Transverse colon (tissue), 4 donors: ENCODE data around the gene XRCC4. TPM values are rescaled to one million over a fixed set of nuclear protein-coding genes. Genes with fewer than 3 reads are reported as not detected.

Experiments used
- DNase-seq: peaks from one replicate; pipeline ENCODE4 v3.0.0-alpha.2; 2019
- H3K27ac ChIP-seq, 4 donors: fragments of 200-600 bp; sonication (generic); 2 replicates each; pipeline ENCODE4 v1.5.1; 2016 to 2018; ENCODE audit warnings: inconsistent platforms in 4 of 4
- H3K27me3 ChIP-seq: fragments of 200-600 bp; sonication (generic); 2 replicates; pipeline ENCODE4 v1.5.1; 2017; ENCODE audit warnings: inconsistent platforms
- H3K36me3 ChIP-seq, 4 donors: fragments of 200-600 bp; sonication (generic); 2 replicates each; pipeline ENCODE4 v1.5.1; 2017 to 2019; ENCODE audit warnings: inconsistent platforms in 4 of 4
- H3K4me1 ChIP-seq, 4 donors: fragments of 200-600 bp; sonication (generic); 2 replicates each; pipeline ENCODE4 v1.5.1; 2017 to 2020; ENCODE audit warnings: inconsistent platforms in 4 of 4
- H3K4me3 ChIP-seq, 4 donors: fragments of 200-600 bp; sonication (generic); 1 replicate in 1 of 4; 2 replicates in 3 of 4; pipeline versions ENCODE4 v1.5.1 to v1.6.1; 2017 to 2019; ENCODE audit warnings: inconsistent platforms in 4 of 4
- H3K9me3 ChIP-seq, 2 donors: fragments of 200-600 bp; sonication (generic); 2 replicates each; pipeline ENCODE4 v1.5.1; 2017 to 2019; ENCODE audit warnings: inconsistent platforms in 2 of 2
- CTCF ChIP-seq, 5 experiments: fragments of 200-600 bp in 3 of 5; fragments of 450-650 bp in 2 of 5; sonication (generic) in 3 of 5; IDR thresholded peaks; 1 replicate in 2 of 5; 2 replicates in 3 of 5; pipeline ENCODE4 v1.5.1; 2016 to 2017; ENCODE audit warnings: antibody characterized with exemption in 5 of 5, inconsistent platforms in 3 of 5, mild to moderate bottlenecking in 2 of 5, moderate library complexity in 1 of 5
- EP300 ChIP-seq: sonication (generic); formaldehyde crosslinking; IDR thresholded peaks from one replicate; pipeline ENCODE4 v1.6.1; 2017; ENCODE audit warnings: antibody characterized with exemption, low read depth
- POLR2A ChIP-seq: fragments of 450-650 bp; IDR thresholded peaks from one replicate; pipeline ENCODE4 v1.6.1; 2016; ENCODE audit warnings: antibody characterized with exemption, mild to moderate bottlenecking, moderate library complexity
- POLR2AphosphoS5 ChIP-seq, 3 donors: sonication (generic); formaldehyde crosslinking; IDR thresholded peaks; one replicate each; pipeline ENCODE4 v1.6.1; 2016; ENCODE audit warnings: antibody characterized with exemption in 3 of 3
- WGBS, 2 donors: methylation state at CpG; one replicate each; pipeline ENCODE4 v1.1.5; 2018; ENCODE audit warnings: low coverage in 1 of 2; 5-methylcytosine and 5-hydroxymethylcytosine counted together
- in situ Hi-C, 4 donors: fragments of 200-750 bp; cut with MboI; loops; one replicate each; pipeline versions ENCODE4 v1.15.0 to v1.15.1; 2017; ENCODE audit warnings: low sequenced_read_pairs in 3 of 4, low pct_ligation_motif_present in 1 of 4, low pct_unique_long_range_greater_than_20kb in 1 of 4
- intact Hi-C: fragments of 100-400 bp; cut with DNase I; formaldehyde crosslinking; loops from one replicate; pipeline ENCODE4 v1.15.1; 2023; ENCODE audit warnings: low total_unique reads
- total RNA-seq, 4 donors: library from RNA; depleted of rRNA; stranded (reverse); fragments of >200 nt; gene quantifications; one replicate each; pipeline ENCODE4 v1.1.0, GENCODE V29; 2016

The XRCC4 gene
- total RNA-seq, 4 donors from 2014 or later, result 0.60 to 8.1 (median 7.3) TPM; not detected in 1

GRCh38 chr5:83069096-83069799 lies 8.1 kb upstream of the XRCC4 start:
- DNase-seq, result no peak
- Histone ChIP-seq H3K27me3 (no peaks in the 10 kb centered on the region), H3K4me1 (peaks cover 0 to 17% (median 4%) of the 10 kb centered on the region in 4 donors), H3K4me3 (no peak overlapping the region), H3K27ac (no peak overlapping the region), H3K36me3 (no peaks in the 10 kb centered on the region), H3K9me3 (no peaks in the 10 kb centered on the region)
- in situ Hi-C loops (no loop called here), intact Hi-C loops (no loop called here)
- TF ChIP-seq POLR2AphosphoS5 (IDR thresholded peaks at IDR 0.05), result no peak
- no peak for TF ChIP-seq CTCF (IDR thresholded peaks at IDR 0.05)
- no peak for TF ChIP-seq POLR2A
- TF ChIP-seq EP300, result no peak
- 84 to 86% methylated on average over 2 of the region's 2 CpGs for WGBS, 2 donors

GRCh38 chr5:83071286-83072051 lies 5.9 kb upstream of the XRCC4 start:
- no peak overlapping the region for H3K27ac ChIP-seq
- whole genome bisulfite sequencing, 2 donors, result 76 to 87% methylated on average over 2 of the region's 2 CpGs
- no peak overlapping the region for H3K4me3 ChIP-seq
- in situ Hi-C loops (no loop called here), intact Hi-C loops (no loop called here)
- DNase-seq, result no peak
- no peaks in the 10 kb centered on the region for H3K27me3 ChIP-seq
- H3K4me1 ChIP-seq, result peaks cover 3 to 30% (median 12%) of the 10 kb centered on the region in 4 donors
- no peaks in the 10 kb centered on the region for H3K9me3 ChIP-seq
- no peaks in the 10 kb centered on the region for H3K36me3 ChIP-seq
- TF ChIP-seq EP300, result no peak
- no peak for TF ChIP-seq POLR2AphosphoS5 (IDR thresholded peaks at IDR 0.05)
- no peak for TF ChIP-seq POLR2A
- no peak for TF ChIP-seq CTCF (IDR thresholded peaks at IDR 0.05)

- DNase-seq, result no peak
- Histone ChIP-seq H3K9me3 (no peaks in the 10 kb centered on the region), H3K36me3 (no peaks in the 10 kb centered on the region), H3K27me3 (no peaks in the 10 kb centered on the region), H3K4me1 (peaks cover 3 to 28% (median 13%) of the 10 kb centered on the region in 4 donors), H3K27ac (no peak overlapping the region), H3K4me3 (no peak overlapping the region)
- 84% methylated on average over 5 to 6 of the region's 6 CpGs for WGBS, 2 donors
- intact Hi-C loops (no loop called here), in situ Hi-C loops (no loop called here)
- no peak for TF ChIP-seq CTCF (IDR thresholded peaks at IDR 0.05)
- TF ChIP-seq EP300, result no peak
- no peak for TF ChIP-seq POLR2AphosphoS5 (IDR thresholded peaks at IDR 0.05)
- TF ChIP-seq POLR2A, result no peak
These were observed 4.4 kb upstream of the XRCC4 start for GRCh38 chr5:83072966-83073365.

- intact Hi-C loops (no loop called here), in situ Hi-C loops (no loop called here)
- Histone ChIP-seq H3K9me3 (no peaks in the 10 kb centered on the region), H3K4me1 (peaks cover 3 to 24% (median 9%) of the 10 kb centered on the region in 4 donors), H3K27me3 (no peaks in the 10 kb centered on the region), H3K27ac (peak overlapping the region; percentile 80 to 93 (median 91)), H3K36me3 (no peaks in the 10 kb centered on the region), H3K4me3 (peak overlapping the region; percentile 72 to 89 (median 84))
- peak; percentile 14 for DNase-seq
- TF ChIP-seq CTCF (IDR thresholded peaks at IDR 0.05) (no peak), POLR2AphosphoS5 (IDR thresholded peaks at IDR 0.05) (no peak), POLR2A (no peak), EP300 (no peak)
- 4 to 9% methylated on average over 14 of the region's 14 CpGs for WGBS, 2 donors
These were observed 415 bp downstream of the XRCC4 start for GRCh38 chr5:83077662-83078261.
